Body of pancreas (tissue), 4 donors: ENCODE results near the gene ZDHHC20. TPM values are rescaled to one million over a fixed set of nuclear protein-coding genes. Genes with fewer than 3 reads are reported as not detected.

Experiments
- ATAC-seq: fragments of 150-250 bp; one replicate; pipeline ENCODE4 v1.9.1; 2016
- DNase-seq, 4 donors: peaks; one replicate each; pipeline ENCODE4 v3.0.0-alpha.2; 2019
- H3K27ac ChIP-seq, 4 donors: fragments of 200-600 bp; sonication (generic); 1 replicate in 3 of 4; 2 replicates in 1 of 4; pipeline versions ENCODE4 v1.5.1 to v1.6.1; 2016 to 2019; ENCODE audit warnings: mild to moderate bottlenecking in 1 of 4, mixed read lengths in 1 of 4, moderate library complexity in 1 of 4
- H3K27me3 ChIP-seq, 2 donors: fragments of 200-600 bp; sonication (generic); one replicate each; pipeline ENCODE4 v1.6.0; 2016; ENCODE audit warnings: mild to moderate bottlenecking in 1 of 2
- H3K36me3 ChIP-seq, 2 donors: fragments of 200-600 bp; sonication (generic); replicated peaks in 1 of 2; 2 replicates each; pipeline ENCODE4 v1.5.1; 2016; ENCODE audit warnings: low read depth in 2 of 2; ENCODE audit not compliant: insufficient read depth in 1 of 2
- H3K4me1 ChIP-seq: fragments of 200-600 bp; sonication (generic); one replicate; pipeline ENCODE4 v1.6.0; 2016
- H3K4me3 ChIP-seq, 2 donors: fragments of 200-600 bp; sonication (generic); 1 replicate in 1 of 2; 2 replicates in 1 of 2; pipeline ENCODE4 v1.5.1; 2016 to 2019
- H3K9me3 ChIP-seq, 3 donors: fragments of 200-600 bp; sonication (generic); 1 replicate in 2 of 3; 2 replicates in 1 of 3; pipeline ENCODE4 v1.5.1; 2016
- CTCF ChIP-seq, 7 experiments: fragments of 450-650 bp in 4 of 7; fragments of 200-600 bp in 3 of 7; sonication (generic) in 3 of 7; IDR thresholded peaks; one replicate each; pipeline ENCODE4 v1.5.1; 2016 to 2019; ENCODE audit warnings: antibody characterized with exemption in 7 of 7
- POLR2A ChIP-seq, 3 donors: fragments of 450-650 bp; IDR thresholded peaks; one replicate each; pipeline ENCODE4 v1.6.1; 2016; ENCODE audit warnings: antibody characterized with exemption in 3 of 3, mild to moderate bottlenecking in 2 of 3
- WGBS, 2 donors: methylation state at CpG; one replicate each; pipeline ENCODE4 v1.1.5; 2017; 5-methylcytosine and 5-hydroxymethylcytosine counted together
- intact Hi-C: fragments of 100-400 bp; cut with DNase I; formaldehyde crosslinking; loops from one replicate; pipeline ENCODE4 v1.15.1; 2023
- total RNA-seq, 2 donors: library from RNA; depleted of rRNA; stranded (reverse); fragments of >200 nt; gene quantifications; one replicate each; pipeline ENCODE4 v1.1.0, GENCODE V29; 2016

ZDHHC20 gene
- total RNA-seq, 2 donors from 2014 or later, result 16.5 to 22.1 TPM

GRCh38 chr13:21372530-21372929 lies 86.6 kb downstream of the ZDHHC20 start:
- Histone ChIP-seq H3K27me3 (no peaks in the 10 kb centered on the region), H3K9me3 (no peaks in the 10 kb centered on the region), H3K27ac (no peak overlapping the region), H3K36me3 (peaks cover 0 to 1% of the 10 kb centered on the region in 2 donors), H3K4me3 (no peak overlapping the region), H3K4me1 (no peaks in the 10 kb centered on the region)
- WGBS, 2 donors, result 84 to 85% methylated on average over 1 of the region's 1 CpG
- TF ChIP-seq POLR2A (IDR thresholded peaks at IDR 0.05), result no peak
- TF ChIP-seq CTCF (IDR thresholded peaks at IDR 0.05), result no peak
- DNase-seq, result no peak
- intact Hi-C loops, result no loop called here
- no peak for ATAC-seq

- H3K27me3 ChIP-seq, result no peaks in the 10 kb centered on the region
- H3K4me1 ChIP-seq, result no peaks in the 10 kb centered on the region
- no peaks in the 10 kb centered on the region for H3K36me3 ChIP-seq
- DNase-seq (no peak), ATAC-seq (no peak)
- intact Hi-C loops, result no loop called here
- TF ChIP-seq POLR2A (IDR thresholded peaks at IDR 0.05) (no peak), CTCF (IDR thresholded peaks at IDR 0.05) (no peak)
- no peak overlapping the region for H3K27ac ChIP-seq
- 62 to 63% methylated on average over 7 of the region's 7 CpGs for WGBS, 2 donors
- H3K9me3 ChIP-seq, result no peaks in the 10 kb centered on the region
- no peak overlapping the region for H3K4me3 ChIP-seq
Measured at GRCh38 chr13:21371011-21371410, 88.1 kb downstream of the ZDHHC20 start.

GRCh38 chr13:21365574-21365973 lies 93.5 kb downstream of the ZDHHC20 start:
- DNase-seq (no peak), ATAC-seq (no peak)
- no peaks in the 10 kb centered on the region for H3K27me3 ChIP-seq
- no peak overlapping the region for H3K4me3 ChIP-seq
- no peaks in the 10 kb centered on the region for H3K36me3 ChIP-seq
- intact Hi-C loops, result no loop called here
- 65 to 83% methylated on average over 4 of the region's 4 CpGs for WGBS, 2 donors
- no peaks in the 10 kb centered on the region for H3K9me3 ChIP-seq
- TF ChIP-seq POLR2A (IDR thresholded peaks at IDR 0.05) (no peak), CTCF (IDR thresholded peaks at IDR 0.05) (no peak)
- H3K27ac ChIP-seq, result no peak overlapping the region
- no peaks in the 10 kb centered on the region for H3K4me1 ChIP-seq

GRCh38 chr13:21364916-21365315 lies 94.2 kb downstream of the ZDHHC20 start:
- H3K27ac ChIP-seq, result no peak overlapping the region
- DNase-seq (no peak), ATAC-seq (no peak)
- no peaks in the 10 kb centered on the region for H3K27me3 ChIP-seq
- WGBS, 2 donors, result 63 to 74% methylated on average over 4 of the region's 4 CpGs
- no peak for TF ChIP-seq CTCF (IDR thresholded peaks at IDR 0.05)
- no peak for TF ChIP-seq POLR2A (IDR thresholded peaks at IDR 0.05)
- no peaks in the 10 kb centered on the region for H3K36me3 ChIP-seq
- no peaks in the 10 kb centered on the region for H3K9me3 ChIP-seq
- H3K4me3 ChIP-seq, result no peak overlapping the region
- intact Hi-C loops, result no loop called here
- no peaks in the 10 kb centered on the region for H3K4me1 ChIP-seq

GRCh38 chr13:21364357-21364756 lies 94.7 kb downstream of the ZDHHC20 start:
- Histone ChIP-seq H3K27me3 (no peaks in the 10 kb centered on the region), H3K4me1 (no peaks in the 10 kb centered on the region), H3K9me3 (no peaks in the 10 kb centered on the region), H3K36me3 (no peaks in the 10 kb centered on the region), H3K4me3 (no peak overlapping the region), H3K27ac (no peak overlapping the region)
- no peak for TF ChIP-seq CTCF (IDR thresholded peaks at IDR 0.05)
- TF ChIP-seq POLR2A (IDR thresholded peaks at IDR 0.05), result no peak
- WGBS, 2 donors, result 84 to 96% methylated on average over 4 to 6 of the region's 7 CpGs
- intact Hi-C loops, result no loop called here
- ATAC-seq, result no peak
- DNase-seq, result no peak
